NCI-H446 (cell line): ENCODE data around the gene ATG10.
A peak's percentile ranks its signal among the peaks of the same experiment; 100 is the strongest.
"Not testable (repeated sequence)": the region's sequence is repeated elsewhere in the genome, so short reads cannot be mapped to it uniquely, and the experiment has no call there.

Experiments used
- DNase-seq, 2 experiments: peaks; one replicate each; lab custom pipeline; 2025; lab: John Stamatoyannopoulos, UW

Gene ATG10

DNA sequence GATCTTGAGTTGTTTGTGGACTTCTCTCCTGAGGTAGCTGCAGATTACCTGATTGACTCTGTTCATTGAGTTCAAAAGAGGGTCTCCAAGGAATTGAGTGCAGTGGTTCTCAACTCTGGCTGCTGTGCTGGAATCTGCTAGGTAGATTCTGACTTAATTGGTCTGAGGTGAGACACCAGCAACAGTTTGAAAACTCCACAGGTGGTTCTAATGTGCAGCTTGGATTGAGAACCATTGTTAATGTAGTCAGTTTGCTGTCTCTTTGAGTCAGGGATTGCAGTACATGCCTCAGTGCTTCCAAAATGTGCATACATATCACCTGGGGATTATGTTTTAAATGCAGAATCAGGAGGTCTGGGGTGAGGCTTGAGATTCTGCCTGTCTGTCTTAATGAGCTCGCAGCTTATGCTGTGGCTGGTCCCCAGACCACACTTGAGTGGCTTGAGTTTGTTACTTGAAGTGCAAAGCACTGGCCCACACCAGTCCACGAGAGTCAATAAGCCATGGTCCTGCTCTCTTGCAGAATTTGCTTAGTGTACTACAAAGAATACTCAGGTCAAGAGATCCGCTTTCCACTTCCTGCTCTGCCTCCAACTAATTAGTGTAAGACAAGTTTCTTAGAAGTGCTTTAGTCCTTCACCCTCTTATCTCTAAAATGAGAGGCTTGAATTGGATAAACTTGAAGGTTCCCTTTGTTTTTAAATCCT lies 82.3 kb downstream of the ATG10 start:
- DNase-seq, result no peak

DNA sequence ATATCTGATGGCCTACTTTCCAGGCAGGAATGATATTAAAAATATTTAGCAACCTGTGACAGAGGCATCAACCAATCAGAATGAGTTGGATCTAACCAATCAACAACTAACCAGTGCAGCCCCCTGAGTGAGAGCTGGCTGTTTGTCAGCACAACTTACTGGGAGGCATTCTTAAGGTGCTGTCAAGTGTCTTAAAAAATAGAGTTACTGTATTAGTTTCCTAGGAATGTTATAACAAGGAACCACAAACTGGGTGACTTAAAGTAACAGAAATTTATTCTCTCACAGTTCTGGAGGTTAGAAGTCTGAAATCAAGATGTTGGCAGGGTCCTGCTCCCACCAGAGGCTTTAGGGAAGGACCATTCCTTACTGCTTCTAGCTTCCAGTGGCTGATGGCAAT lies 85.2 kb downstream of the ATG10 start:
- no peak for DNase-seq

DNA sequence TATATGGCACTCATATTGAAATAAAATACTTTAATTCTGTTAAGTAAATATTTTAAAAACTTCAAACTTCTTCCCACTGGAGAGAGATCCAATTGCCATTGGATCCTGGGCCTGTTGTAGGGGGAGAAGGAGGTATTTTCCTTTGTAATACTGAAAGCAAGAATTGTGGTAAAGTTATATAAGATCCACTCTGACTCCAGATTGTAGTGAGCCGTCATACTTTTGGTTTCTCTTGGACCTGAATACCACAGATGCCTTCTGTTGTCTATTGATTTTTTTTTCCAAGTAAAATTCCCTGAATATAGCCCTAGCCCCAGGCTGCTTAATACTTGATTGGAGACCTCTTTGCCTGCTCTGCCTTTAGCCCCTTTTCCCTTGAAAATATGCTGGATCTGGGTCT lies 86.9 kb downstream of the ATG10 start:
- peak in 1 of 2 experiments; percentile 28 for DNase-seq

DNA sequence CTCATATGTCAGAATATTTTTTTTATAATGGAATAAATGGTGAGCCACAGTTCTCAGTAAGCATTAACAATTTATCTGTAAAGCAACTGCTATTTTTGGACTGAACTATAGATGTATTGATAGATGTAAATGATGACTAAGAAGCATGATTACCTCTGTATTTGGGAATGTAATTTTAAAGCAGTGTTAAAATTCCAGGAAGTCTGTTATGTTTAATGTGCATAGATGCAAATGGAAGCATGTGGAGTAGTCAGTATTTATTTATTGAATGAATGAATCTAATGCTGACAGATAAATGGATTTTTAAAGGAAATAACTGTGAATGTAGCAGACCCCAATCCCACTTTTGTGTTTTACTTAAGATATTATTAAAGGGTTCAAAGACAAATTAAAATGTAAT lies 95.0 kb downstream of the ATG10 start:
- DNase-seq, result no peak

DNA sequence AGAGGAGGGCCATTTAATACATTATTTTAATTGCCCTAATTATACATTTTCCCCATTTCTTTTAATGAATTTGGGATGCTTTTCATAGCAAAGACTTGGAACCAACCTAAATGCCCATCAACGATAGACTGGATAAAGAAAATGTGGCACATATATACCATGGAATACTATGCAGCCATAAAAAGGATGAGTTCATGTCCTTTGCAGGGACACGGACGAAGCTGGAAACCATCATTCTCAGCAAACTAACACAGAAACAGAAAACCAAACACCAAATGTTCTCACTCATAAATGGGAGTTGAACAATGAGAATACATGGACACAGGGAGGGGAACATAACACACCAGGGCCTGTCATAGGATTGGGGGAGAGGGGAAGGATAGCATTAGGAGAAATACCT lies 96.2 kb downstream of the ATG10 start:
- not testable (repeated sequence) for DNase-seq

DNA sequence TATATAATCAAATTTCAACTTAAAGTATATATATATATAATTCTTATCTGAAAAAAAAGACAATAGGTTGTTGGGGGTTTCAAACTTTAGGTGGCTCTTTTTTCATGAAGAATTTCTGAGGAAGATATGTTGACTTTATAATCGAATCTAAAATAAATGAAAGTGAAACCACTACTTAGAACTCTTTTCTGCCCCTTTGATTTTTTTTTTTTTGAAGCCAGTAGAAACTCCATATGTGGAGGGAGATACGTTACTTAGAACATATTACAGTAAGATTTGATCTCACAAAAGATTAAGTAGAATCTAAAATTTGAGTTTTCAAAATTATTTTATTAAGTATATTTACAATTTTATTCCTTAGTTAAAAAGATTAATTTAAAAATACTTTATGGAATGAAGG lies 96.9 kb downstream of the ATG10 start:
- no peak for DNase-seq

DNA sequence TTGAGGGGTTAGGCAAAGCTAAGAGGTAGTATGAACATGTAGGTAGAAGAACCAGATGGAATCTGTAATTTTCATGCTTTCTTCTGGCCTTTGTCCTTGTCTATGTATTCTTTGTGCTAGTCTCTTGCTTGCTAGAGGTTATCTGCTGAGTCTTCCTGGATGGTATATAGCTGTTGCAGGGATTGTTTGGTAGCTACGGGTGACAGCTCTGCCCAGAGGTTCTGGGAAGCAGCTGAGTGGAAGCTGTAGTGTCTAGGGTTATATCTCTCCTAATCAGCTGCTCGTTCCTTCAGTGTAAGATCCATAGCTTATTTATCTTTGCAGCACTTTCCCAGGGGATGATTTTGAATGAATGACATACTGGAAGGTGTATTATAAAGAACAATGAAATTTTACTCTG lies 100.3 kb downstream of the ATG10 start:
- no peak for DNase-seq

DNA sequence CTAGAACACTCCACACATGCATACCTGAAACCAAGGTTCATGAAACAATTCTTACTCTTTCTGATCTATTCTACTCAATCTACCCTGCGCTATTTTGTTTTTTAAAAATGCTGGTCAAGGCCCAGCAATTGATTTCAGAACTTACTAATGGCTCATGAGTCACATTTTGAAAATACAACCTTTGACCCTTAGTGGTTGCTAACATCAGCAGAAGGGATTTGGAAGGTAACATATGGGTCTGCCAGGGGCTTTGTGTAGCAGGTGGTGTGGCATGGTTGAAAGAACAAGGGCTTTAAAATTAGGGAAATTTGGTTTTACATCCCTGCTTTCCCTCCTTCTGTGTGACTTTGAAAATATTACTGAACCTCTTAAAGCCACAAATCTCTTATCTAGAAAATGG lies 101.4 kb downstream of the ATG10 start:
- DNase-seq, result peak in 1 of 2 experiments; percentile 46

DNA sequence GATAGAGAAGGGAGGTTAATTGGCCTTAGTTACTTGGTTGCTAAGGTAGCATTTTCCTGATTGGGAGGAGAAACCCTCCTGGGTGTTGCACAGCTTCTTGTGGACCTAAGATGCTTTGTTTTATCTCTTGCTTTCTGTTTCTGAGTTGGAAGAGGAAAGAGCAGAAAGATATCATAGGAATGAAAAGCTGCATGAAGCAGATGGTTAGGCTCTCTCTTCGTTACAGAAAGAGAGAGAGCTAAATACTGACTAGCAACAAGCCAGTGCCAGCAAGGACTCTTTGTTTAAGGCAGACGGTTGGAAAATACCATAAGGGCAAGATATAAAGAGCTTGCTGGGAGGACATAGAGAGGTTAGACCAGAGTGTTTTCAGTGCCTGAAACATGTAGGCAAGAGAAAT lies 103.1 kb downstream of the ATG10 start:
- DNase-seq, result peak in 1 of 2 experiments; percentile 70

DNA sequence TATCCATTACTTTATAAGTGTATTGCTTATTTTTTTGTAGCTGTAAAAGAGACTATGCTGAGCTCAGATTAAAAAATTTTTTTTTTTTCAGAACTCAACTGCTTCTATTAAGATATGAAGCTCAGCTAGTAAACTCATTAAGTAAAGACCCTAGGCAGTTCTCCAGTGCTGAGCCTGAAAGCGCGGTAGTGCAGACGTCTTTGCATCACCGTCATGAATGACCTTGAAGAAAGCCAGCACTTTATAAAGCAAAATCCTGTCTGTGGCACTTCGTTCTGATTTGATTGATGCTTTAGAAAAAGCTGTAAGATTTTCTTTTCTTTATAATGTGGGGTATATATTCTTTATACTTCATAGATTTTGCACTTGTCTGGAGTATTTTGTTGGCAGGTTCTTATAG lies 105.7 kb downstream of the ATG10 start:
- no peak for DNase-seq

DNA sequence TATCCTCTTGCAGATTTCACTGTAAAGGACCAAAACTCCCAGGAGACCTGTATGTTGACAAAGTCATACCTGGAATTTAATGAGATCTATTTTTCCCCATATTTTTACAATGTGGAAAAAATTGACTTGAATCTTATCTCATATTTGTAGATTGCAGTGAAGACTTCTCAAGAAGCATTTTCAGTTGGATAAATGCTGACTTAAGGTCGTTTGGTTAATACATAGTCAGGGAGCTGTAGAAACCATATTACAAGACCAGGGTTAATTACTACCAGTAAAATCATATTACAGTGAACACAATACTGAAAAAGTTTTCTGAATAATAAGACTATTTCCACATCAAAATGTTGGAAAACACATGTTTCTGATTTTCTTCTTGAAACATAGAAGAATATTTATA lies 119.8 kb downstream of the ATG10 start:
- no peak for DNase-seq

DNA sequence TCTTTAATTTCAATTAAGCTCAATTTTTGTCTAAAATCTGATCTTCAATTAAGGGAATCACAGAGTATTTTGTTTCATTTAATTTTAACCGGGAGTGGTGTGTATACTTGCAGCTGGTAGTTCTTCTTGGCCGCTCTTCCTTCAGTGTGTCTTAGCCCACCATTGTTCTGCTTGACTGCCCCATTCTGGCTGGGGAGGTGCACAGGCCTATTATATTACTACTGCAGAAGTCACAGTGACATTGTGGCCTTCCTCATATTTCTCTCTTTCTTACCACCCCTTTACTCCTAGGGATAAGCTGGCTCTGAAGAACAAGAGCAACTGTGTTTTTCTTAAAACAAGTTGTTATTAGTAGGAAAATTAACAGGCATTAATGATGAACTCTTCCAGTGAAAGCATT lies 123.7 kb downstream of the ATG10 start:
- no peak for DNase-seq

DNA sequence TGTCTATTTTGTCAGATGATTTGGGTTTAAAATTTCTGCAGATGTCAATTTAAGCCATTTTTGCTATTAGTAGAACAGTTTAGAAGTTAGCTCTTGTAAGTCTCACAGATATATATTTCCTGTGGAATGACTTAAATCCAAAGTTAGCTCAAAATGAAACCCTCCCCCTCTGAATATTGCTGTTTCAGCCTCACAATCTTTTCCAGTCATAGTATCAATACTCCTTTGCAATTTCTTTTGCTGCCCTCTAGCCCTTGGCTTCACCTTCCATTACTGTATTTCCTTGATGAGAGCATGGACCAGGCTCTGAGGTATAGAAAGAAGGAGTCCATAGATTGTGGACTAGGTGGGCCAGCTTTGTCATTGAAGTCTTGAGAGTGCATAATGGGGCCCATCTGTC lies 124.4 kb downstream of the ATG10 start:
- DNase-seq, result no peak

DNA sequence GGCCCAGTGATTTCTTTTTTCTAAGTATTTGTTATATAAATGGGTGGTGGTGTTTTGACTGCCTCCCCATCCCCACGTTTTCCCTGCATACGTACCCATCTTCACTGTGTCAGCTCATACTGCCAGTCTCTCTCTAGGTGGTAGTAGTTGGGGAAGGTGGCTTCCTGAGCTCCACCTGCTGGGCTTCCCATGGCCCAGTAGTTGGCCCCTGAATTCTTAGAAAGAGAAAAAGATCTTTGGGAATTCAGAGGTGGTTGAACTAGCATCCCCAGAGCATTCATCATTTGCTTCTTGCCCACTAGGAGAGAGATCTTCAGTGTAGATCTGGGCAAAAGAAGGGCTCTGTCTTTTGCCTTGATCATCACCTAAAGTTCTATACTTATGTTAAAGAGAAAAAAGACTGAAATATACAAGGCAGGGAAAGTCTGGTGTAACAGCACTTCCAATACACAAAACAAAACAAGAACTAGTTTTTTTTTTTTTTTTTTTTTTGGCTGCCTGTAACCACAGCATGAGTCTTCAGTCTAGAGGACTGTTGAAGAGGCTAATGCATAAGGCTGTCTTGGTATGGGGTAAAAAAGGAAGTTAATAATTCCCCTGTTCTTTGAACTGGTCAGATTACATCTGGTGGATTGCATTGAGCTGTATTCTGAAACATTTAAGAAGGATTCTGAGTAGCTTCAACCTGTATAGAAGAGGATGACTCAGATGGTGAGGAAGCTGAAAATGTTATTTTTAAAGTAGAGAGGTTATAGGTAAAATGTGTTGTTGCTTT lies 128.7 kb downstream of the ATG10 start:
- no peak for DNase-seq

DNA sequence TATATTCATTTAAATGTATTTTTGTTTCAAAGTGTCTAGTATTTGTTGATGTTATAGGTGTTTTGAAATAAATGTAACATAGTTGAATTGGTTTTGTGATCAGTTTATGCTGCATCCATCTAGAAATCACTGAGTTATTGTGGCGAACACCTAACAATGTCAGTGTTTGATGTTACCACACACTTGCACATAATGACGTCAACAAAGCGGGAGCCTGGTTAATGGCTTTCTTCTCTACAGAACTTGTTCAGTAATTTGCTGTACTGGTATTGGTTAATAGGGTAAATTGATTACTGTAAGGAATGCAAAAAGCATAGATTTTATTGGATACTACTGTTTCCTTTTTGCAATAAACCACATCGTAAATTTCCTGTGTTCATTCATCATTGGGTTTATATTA lies 133.0 kb downstream of the ATG10 start:
- DNase-seq, result no peak

DNA sequence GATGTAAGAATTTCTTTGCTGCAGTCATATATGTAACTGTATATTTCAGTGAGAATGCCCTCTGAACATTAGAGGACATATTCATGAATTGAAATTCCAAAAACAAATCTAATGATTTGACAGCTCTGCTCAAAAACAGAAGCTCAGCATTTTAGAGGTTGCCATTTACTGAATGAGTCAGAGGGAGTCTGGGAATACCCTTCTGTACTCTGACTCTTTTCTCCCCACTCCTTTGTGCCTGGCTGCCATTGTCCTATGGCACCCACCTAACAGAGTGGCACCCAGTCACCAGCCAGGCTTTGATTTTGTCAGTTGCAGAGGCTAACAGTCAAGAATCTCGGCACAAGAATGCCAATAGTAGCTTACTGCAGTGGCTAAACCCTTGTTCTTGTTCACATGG lies 133.6 kb downstream of the ATG10 start:
- DNase-seq, result no peak

DNA sequence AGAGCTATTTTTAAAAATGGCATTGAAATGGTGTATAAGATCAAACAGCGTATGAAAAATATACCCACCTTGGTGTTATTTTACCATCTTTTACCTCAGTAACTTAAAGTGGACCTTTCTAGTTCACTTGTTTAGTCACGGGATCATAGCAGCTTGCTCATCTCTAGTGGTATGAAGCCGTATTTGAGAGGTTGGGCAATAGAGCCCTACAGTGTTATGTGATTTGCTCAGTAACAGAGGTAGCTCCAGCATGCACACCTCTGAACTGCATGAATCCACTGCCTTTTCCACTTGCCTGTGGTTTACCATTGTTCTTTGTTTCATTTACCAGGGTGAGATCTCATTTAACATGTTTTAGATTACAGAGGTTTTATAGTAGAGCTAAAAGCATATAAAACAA lies 134.4 kb downstream of the ATG10 start:
- DNase-seq, result no peak

DNA sequence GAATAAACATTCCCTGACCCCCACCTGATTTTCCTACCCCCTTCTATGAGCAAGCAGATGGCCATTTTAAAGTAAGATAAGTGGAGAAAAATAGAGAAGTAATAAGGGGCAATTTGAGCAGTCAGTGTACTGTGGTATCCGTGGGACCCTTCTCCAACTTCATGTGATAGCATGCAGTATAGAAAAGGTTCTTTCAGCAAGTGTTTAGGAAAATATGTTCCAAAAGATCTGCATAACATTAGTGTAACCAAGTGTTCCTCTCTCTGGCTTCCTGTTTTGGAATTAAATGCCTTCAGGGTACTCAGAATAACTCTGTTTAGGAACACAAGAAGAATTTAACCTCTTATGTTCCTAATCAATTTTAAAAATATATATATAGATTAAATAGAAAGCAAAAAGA lies 134.9 kb downstream of the ATG10 start:
- DNase-seq, result no peak

DNA sequence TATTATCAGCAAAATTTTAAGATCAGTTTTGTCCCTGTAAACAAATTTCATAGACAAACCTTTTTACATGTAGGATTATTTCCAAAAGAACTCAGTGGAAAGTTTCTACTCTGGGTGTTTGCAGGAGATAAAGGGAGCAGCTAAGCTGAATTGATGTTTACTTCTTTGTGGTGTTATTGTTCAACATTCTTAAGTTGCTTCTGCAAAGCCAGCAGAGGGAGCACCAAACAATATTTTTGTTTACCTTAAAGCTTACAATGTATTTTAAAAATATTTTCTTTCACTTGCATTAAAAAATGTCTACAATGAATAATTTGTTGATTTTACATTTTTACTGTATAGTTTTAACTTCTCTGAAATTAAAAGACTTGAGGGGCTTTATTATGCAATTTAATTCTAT lies 135.4 kb downstream of the ATG10 start:
- DNase-seq, result no peak

DNA sequence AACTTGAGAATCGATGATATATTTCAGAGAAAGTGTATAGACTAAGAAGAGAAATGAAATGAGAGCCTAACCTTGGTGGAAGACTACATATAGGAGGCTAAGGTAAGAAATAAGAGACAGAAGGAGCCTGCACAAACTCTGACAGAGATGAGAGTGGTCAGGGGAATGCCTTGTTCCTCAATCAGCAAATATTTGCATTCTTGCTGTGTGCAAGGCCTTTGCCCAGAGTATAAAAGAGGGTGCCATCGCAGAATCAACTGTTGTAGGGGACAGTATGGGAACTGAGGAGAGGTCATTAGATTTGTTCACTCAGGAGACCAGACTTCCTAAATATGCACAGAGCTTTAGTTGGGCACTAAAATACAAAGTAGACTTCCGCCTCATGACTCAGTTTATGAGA lies 137.2 kb downstream of the ATG10 start:
- no peak for DNase-seq

DNA sequence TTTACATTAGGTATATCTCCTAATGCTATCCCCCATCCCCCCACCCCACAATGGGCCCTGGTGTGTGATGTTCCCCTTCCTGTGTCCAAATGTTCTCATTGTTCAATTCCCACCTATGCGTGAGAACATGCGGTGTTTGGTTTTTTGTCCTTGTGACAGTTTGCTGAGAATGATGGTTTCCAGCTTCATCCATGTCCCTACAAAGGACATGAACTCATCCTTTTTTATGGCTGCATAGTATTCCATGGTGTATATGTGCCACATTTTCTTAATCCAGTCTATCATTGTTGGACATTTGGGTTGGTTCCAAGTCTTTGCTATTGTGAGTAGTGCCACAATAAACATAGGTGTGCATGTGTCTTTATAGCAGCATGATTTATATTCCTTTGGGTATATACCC lies 138.1 kb downstream of the ATG10 start:
- not testable (repeated sequence) for DNase-seq

DNA sequence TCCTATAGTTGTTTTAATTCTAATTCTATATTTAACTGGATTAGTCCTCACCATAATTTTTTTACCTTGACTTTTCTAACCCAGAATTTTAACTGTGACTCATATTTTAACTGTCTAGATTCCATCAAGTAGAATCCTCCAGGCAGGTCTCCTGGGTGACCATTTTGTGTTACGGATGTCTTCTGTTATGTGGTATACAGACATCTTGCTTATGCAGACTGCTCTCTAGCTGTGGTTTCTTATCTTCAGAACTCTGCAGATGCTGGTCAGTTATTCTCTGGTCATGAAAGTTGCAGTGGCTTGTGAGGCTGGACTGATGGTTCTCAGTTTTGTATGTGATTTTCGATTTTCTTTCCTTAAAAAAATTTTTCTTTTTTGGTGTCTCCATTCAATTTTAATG lies 139.4 kb downstream of the ATG10 start:
- no peak for DNase-seq

DNA sequence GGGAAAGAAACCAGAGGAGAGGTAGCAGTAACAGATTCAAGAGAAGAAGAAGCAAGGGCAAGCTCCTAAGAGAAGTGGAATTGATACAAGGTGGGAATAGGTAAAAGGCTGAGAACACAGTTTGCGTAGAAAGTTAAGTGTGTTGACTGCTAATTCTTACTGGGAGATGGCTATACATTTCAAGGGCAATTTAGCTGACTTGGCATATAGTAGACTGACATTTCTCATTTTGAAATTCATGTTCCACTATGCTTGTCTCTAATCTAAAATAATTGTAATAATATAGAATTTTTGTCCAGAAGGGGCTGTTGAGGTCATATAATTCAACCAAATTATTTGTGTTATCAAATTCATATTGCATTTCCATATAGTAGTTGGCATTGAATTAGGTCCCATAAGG lies 144.0 kb downstream of the ATG10 start:
- DNase-seq, result no peak

DNA sequence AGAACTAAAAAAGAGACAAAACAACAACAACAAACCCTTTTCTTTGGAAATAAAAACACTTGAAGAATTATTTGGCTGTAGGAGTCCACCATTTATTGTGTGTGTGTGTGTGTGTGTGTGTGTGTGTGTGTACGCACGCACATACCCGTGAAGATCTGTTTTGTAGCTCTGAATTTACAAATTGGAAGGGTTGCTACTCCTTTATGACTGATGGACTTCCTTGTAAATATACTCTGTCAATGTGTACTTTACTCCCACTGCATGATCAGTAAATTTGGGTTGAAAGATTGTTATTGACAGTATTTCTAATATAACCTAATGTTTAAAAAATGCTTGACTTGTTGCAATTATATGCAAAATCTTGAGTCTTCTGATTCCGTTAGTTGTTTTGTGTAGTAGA lies 148.1 kb downstream of the ATG10 start:
- DNase-seq, result no peak
